SK-N-SH treated with all-trans-retinoic acid at 6 μM for 48 hours (cell line): ENCODE results near the gene DDAH1.

Experiments used
- ATAC-seq: fragments of 200-7000 bp; cut with Tn5 transposase; 3 replicates; pipeline ENCODE4 v1.9.1; 2020; ENCODE audit warnings: mild to moderate bottlenecking, moderate library complexity
- ARNTL ChIP-seq: fragments of 450-650 bp; formaldehyde crosslinking; IDR thresholded peaks from 2 replicates; pipeline ENCODE4 v1.5.0; 2020; ENCODE audit warnings: low read depth, mild to moderate bottlenecking, moderate library complexity, borderline replicate concordance
- CSDC2 ChIP-seq: fragments of 250-450 bp; sonication (Bioruptor Pico); IDR thresholded peaks from 2 replicates; pipeline ENCODE4 v1.5.0; 2020; ENCODE audit warnings: mild to moderate bottlenecking, moderate library complexity
- ZFP3 ChIP-seq: fragments of 250-450 bp; sonication (Bioruptor Pico); IDR thresholded peaks from 2 replicates; pipeline ENCODE4 v1.5.0; 2020; ENCODE audit warnings: mild to moderate bottlenecking, moderate library complexity
- ZNF70 ChIP-seq: fragments of 450-650 bp; formaldehyde crosslinking; IDR thresholded peaks from 2 replicates; pipeline ENCODE4 v1.5.0; 2020; ENCODE audit warnings: mild to moderate bottlenecking, moderate library complexity
- TF ChIP-seq, protein P1 (sequence below): fragments of 250-450 bp; sonication (Bioruptor Pico); IDR thresholded peaks from 2 replicates; pipeline ENCODE4 v1.5.1; 2020; ENCODE audit warnings: low read depth, mild to moderate bottlenecking, moderate library complexity
- TF ChIP-seq, protein P2 (sequence below): fragments of 250-450 bp; sonication (Bioruptor Pico); IDR thresholded peaks from 2 replicates; pipeline ENCODE4 v1.8.0; 2020; ENCODE audit warnings: mild to moderate bottlenecking, moderate library complexity, borderline replicate concordance
- TF ChIP-seq, protein P3 (sequence below): fragments of 250-450 bp; sonication (Bioruptor Pico); IDR thresholded peaks from 2 replicates; pipeline ENCODE4 v1.5.1; 2021; ENCODE audit warnings: mild to moderate bottlenecking, moderate library complexity

The DDAH1 gene

DNA sequence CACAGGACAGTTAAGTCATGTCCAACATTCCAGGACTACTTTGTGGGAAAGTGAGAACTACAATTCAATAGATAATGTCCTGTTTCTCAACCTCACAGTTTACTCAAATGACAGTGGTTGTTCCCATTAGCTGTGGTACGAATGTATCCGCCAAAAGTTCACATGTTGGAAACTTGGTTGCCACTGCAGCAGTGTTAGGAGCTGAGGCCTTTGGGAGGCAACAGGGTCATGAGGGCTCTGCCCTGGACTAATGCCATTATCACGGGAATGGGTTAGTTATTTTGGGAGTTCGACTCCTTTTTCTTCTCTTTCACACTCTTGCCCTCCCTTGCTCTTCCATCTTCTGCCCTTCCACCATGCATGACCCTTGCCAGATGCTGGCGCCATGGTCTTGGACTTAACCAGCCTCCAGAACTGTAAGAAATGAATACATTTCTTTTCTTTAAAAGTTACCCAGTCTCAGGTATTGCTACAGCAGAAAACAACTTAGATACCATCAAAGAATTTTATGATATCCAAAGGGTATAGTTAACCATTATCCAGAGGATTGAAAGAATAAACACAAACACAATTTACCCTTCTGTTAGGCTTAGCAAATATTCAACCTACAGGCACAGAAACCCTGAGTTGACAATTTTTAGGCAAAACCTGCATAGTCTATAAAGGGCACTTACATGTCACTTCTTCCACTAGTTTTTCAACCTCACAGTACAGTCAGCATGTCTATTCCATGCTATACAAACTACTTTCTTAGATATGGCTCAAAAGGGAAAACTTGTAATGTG lies 196.0 kb downstream of the DDAH1 start:
- ATAC-seq: no peak

More for the DNA sequence above, 196.0 kb downstream of the DDAH1 start:
- TF ChIP-seq CSDC2 (no peak), ZFP3 (CRISPR knock-in tag) (no peak), ZNF70 (CRISPR knock-in tag) (no peak), ARNTL (CRISPR knock-in tag) (no peak)
- TF ChIP-seq, protein P1, sequence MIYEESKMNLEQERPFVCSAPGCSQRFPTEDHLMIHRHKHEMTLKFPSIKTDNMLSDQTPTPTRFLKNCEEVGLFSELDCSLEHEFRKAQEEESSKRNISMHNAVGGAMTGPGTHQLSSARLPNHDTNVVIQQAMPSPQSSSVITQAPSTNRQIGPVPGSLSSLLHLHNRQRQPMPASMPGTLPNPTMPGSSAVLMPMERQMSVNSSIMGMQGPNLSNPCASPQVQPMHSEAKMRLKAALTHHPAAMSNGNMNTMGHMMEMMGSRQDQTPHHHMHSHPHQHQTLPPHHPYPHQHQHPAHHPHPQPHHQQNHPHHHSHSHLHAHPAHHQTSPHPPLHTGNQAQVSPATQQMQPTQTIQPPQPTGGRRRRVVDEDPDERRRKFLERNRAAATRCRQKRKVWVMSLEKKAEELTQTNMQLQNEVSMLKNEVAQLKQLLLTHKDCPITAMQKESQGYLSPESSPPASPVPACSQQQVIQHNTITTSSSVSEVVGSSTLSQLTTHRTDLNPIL (CRISPR knock-in tag): no peak
- TF ChIP-seq, protein P2, sequence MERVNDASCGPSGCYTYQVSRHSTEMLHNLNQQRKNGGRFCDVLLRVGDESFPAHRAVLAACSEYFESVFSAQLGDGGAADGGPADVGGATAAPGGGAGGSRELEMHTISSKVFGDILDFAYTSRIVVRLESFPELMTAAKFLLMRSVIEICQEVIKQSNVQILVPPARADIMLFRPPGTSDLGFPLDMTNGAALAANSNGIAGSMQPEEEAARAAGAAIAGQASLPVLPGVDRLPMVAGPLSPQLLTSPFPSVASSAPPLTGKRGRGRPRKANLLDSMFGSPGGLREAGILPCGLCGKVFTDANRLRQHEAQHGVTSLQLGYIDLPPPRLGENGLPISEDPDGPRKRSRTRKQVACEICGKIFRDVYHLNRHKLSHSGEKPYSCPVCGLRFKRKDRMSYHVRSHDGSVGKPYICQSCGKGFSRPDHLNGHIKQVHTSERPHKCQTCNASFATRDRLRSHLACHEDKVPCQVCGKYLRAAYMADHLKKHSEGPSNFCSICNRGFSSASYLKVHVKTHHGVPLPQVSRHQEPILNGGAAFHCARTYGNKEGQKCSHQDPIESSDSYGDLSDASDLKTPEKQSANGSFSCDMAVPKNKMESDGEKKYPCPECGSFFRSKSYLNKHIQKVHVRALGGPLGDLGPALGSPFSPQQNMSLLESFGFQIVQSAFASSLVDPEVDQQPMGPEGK (CRISPR knock-in tag): no peak
- TF ChIP-seq, protein P3, sequence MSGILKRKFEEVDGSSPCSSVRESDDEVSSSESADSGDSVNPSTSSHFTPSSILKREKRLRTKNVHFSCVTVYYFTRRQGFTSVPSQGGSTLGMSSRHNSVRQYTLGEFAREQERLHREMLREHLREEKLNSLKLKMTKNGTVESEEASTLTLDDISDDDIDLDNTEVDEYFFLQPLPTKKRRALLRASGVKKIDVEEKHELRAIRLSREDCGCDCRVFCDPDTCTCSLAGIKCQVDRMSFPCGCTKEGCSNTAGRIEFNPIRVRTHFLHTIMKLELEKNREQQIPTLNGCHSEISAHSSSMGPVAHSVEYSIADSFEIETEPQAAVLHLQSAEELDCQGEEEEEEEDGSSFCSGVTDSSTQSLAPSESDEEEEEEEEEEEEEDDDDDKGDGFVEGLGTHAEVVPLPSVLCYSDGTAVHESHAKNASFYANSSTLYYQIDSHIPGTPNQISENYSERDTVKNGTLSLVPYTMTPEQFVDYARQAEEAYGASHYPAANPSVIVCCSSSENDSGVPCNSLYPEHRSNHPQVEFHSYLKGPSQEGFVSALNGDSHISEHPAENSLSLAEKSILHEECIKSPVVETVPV: no peak
- TF ChIP-seq, all 23 proteins: peak for 0
